Chondrocyte (in vitro differentiated cells): Measurements from ENCODE around the gene TTC28. TPM values are rescaled to one million over a fixed set of nuclear protein-coding genes. Genes with fewer than 3 reads are reported as not detected.
"Not testable (repeated sequence)": the region's sequence is repeated elsewhere in the genome, so short reads cannot be mapped to it uniquely, and the experiment has no call there.

ENCODE experiments used
- DNase-seq: peaks from one replicate; pipeline ENCODE4 v3.0.0; 2021; ENCODE audit warnings: mixed read lengths, low spot score
- H3K27ac Mint-ChIP-seq: one replicate; pipeline ENCODE4 v1.8.0; 2021; ENCODE audit warnings: mild to moderate bottlenecking, moderate library complexity, mixed read lengths; ENCODE audit not compliant: unreplicated experiment
- H3K27me3 Mint-ChIP-seq: 2 replicates; pipeline ENCODE4 v1.8.0; 2021; ENCODE audit warnings: low read depth, mixed read lengths
- H3K36me3 Mint-ChIP-seq: 2 replicates; pipeline ENCODE4 v1.8.0; 2021; ENCODE audit warnings: low read depth, mixed read lengths
- H3K4me1 Mint-ChIP-seq: 2 replicates; pipeline ENCODE4 v1.8.0; 2021; ENCODE audit warnings: low read depth, mild to moderate bottlenecking, mixed read lengths
- H3K4me3 Mint-ChIP-seq: one replicate; pipeline ENCODE4 v1.8.0; 2021; ENCODE audit warnings: mild to moderate bottlenecking, moderate library complexity, mixed read lengths; ENCODE audit not compliant: unreplicated experiment
- H3K9me3 Mint-ChIP-seq: 2 replicates; pipeline ENCODE4 v1.8.0; 2021; ENCODE audit warnings: low read depth, mixed read lengths
- CTCF ChIP-seq: fragments of 200-600 bp; sonication (generic); IDR thresholded peaks from 2 replicates; pipeline ENCODE4 v1.5.0; 2021; ENCODE audit warnings: antibody characterized with exemption, mild to moderate bottlenecking, moderate library complexity
- total RNA-seq: library from RNA; stranded (reverse); gene quantifications from 3 replicates; pipeline ENCODE4 v1.2.1, GENCODE V29; 2021

The TTC28 gene
- total RNA-seq, 1 donor from 2014 or later: 38.3 TPM

- Mint-ChIP-seq H3K27ac (peak overlapping the region; percentile 84), H3K4me3 (peak overlapping the region; percentile 84), H3K4me1 (peaks cover 16% of the 10 kb centered on the region)
- not testable (repeated sequence) for H3K9me3 Mint-ChIP-seq, H3K36me3 Mint-ChIP-seq, H3K27me3 Mint-ChIP-seq, DNase-seq
Observed at GRCh38 chr22:28678778-28679610, 646 bp downstream of the TTC28 start.

- H3K4me3 Mint-ChIP-seq, DNase-seq, H3K9me3 Mint-ChIP-seq, H3K27me3 Mint-ChIP-seq, H3K27ac Mint-ChIP-seq, H3K36me3 Mint-ChIP-seq: not testable (repeated sequence)
- H3K4me1 Mint-ChIP-seq: peaks cover 20% of the 10 kb centered on the region
Observed at GRCh38 chr22:28678170-28678569, 1.5 kb downstream of the TTC28 start.

GRCh38 chr22:28674121-28674563 is 5.5 kb downstream of the TTC28 start:
- no peak overlapping the region for H3K4me3 Mint-ChIP-seq
- no peak for DNase-seq
- peaks cover 17% of the 10 kb centered on the region for H3K4me1 Mint-ChIP-seq
- H3K36me3 Mint-ChIP-seq: no peaks in the 10 kb centered on the region
- H3K9me3 Mint-ChIP-seq: peaks cover 8% of the 10 kb centered on the region
- H3K27ac Mint-ChIP-seq: no peak overlapping the region
- no peaks in the 10 kb centered on the region for H3K27me3 Mint-ChIP-seq
- TF ChIP-seq CTCF: no peak

- no peak for DNase-seq
- TF ChIP-seq CTCF: no peak
- Mint-ChIP-seq H3K27me3 (no peaks in the 10 kb centered on the region), H3K36me3 (no peaks in the 10 kb centered on the region), H3K27ac (no peak overlapping the region), H3K4me3 (no peak overlapping the region), H3K4me1 (peaks cover 7% of the 10 kb centered on the region), H3K9me3 (peaks cover 8% of the 10 kb centered on the region)
Observed at GRCh38 chr22:28670756-28671155, 8.9 kb downstream of the TTC28 start.

GRCh38 chr22:28670161-28670560 is 9.5 kb downstream of the TTC28 start:
- Mint-ChIP-seq H3K27me3 (no peaks in the 10 kb centered on the region), H3K9me3 (peaks cover 8% of the 10 kb centered on the region), H3K27ac (no peak overlapping the region), H3K4me1 (peaks cover 7% of the 10 kb centered on the region), H3K36me3 (no peaks in the 10 kb centered on the region), H3K4me3 (no peak overlapping the region)
- no peak for DNase-seq
- no peak for TF ChIP-seq CTCF

GRCh38 chr22:28669387-28669786 is 10.3 kb downstream of the TTC28 start:
- H3K27ac Mint-ChIP-seq: no peak overlapping the region
- H3K36me3 Mint-ChIP-seq: no peaks in the 10 kb centered on the region
- no peaks in the 10 kb centered on the region for H3K27me3 Mint-ChIP-seq
- DNase-seq: no peak
- TF ChIP-seq CTCF: no peak
- peaks cover 8% of the 10 kb centered on the region for H3K9me3 Mint-ChIP-seq
- peaks cover 7% of the 10 kb centered on the region for H3K4me1 Mint-ChIP-seq
- H3K4me3 Mint-ChIP-seq: no peak overlapping the region

- not testable (repeated sequence) for H3K27ac Mint-ChIP-seq, H3K4me1 Mint-ChIP-seq, H3K9me3 Mint-ChIP-seq, H3K4me3 Mint-ChIP-seq, H3K36me3 Mint-ChIP-seq, H3K27me3 Mint-ChIP-seq, DNase-seq
Observed at GRCh38 chr22:28663569-28663942, 16.1 kb downstream of the TTC28 start.
